Activated naive CD8-positive, alpha-beta T cell treated with anti-CD3 and anti-CD28 coated beads, Interleukin-2, amount 50 U/mL, for 24 hours (primary cell): ENCODE data around the gene TMEM212.
A peak's percentile ranks its signal among the peaks of the same experiment; 100 is the strongest.

Experiments
- ATAC-seq: fragments of 150-1000 bp; cut with Tn5 transposase; one replicate; pipeline ENCODE4 v1.10.0; 2021
- DNase-seq: peaks from one replicate; pipeline ENCODE4 v3.0.0; 2021
- H3K27ac Mint-ChIP-seq: one replicate; pipeline ENCODE4 v1.8.0; 2021; ENCODE audit warnings: mild to moderate bottlenecking, mixed read lengths
- H3K27me3 Mint-ChIP-seq: one replicate; pipeline ENCODE4 v1.8.0; 2021; ENCODE audit warnings: mixed read lengths
- H3K36me3 Mint-ChIP-seq: one replicate; pipeline ENCODE4 v1.8.0; 2021; ENCODE audit warnings: low read depth, mixed read lengths
- H3K4me1 Mint-ChIP-seq: one replicate; pipeline ENCODE4 v1.8.0; 2021; ENCODE audit warnings: mixed read lengths
- H3K4me3 Mint-ChIP-seq: one replicate; pipeline ENCODE4 v1.8.0; 2021; ENCODE audit warnings: mild to moderate bottlenecking, moderate library complexity, mixed read lengths
- H3K9me3 Mint-ChIP-seq: one replicate; pipeline ENCODE4 v1.8.0; 2021; ENCODE audit warnings: mixed read lengths

Gene TMEM212

GRCh38 chr3:171824116-171824515 lies 19.0 kb upstream of the TMEM212 start:
- Mint-ChIP-seq H3K27ac (no peak overlapping the region), H3K4me3 (no peak overlapping the region), H3K36me3 (no peaks in the 10 kb centered on the region), H3K9me3 (no peaks in the 10 kb centered on the region), H3K27me3 (peaks cover 26% of the 10 kb centered on the region), H3K4me1 (peaks cover 23% of the 10 kb centered on the region)
- DNase-seq (no peak), ATAC-seq (no peak)

GRCh38 chr3:171824824-171825221 lies 18.3 kb upstream of the TMEM212 start:
- peaks cover 23% of the 10 kb centered on the region for H3K4me1 Mint-ChIP-seq
- no peak for DNase-seq
- H3K27me3 Mint-ChIP-seq = peaks cover 30% of the 10 kb centered on the region

GRCh38 chr3:171825222-171825828 lies 17.8 kb upstream of the TMEM212 start:
- Mint-ChIP-seq H3K27ac (no peak overlapping the region), H3K36me3 (no peaks in the 10 kb centered on the region), H3K4me3 (no peak overlapping the region), H3K4me1 (peaks cover 23% of the 10 kb centered on the region), H3K27me3 (peaks cover 32% of the 10 kb centered on the region), H3K9me3 (no peaks in the 10 kb centered on the region)
- DNase-seq (no peak), ATAC-seq (no peak)

More at GRCh38 chr3:171824824-171825221, 18.3 kb upstream of the TMEM212 start:
- Mint-ChIP-seq H3K36me3 (no peaks in the 10 kb centered on the region), H3K9me3 (no peaks in the 10 kb centered on the region), H3K4me3 (no peak overlapping the region), H3K27ac (no peak overlapping the region)
- no peak for ATAC-seq

- Mint-ChIP-seq H3K4me1 (peaks cover 11% of the 10 kb centered on the region), H3K36me3 (no peaks in the 10 kb centered on the region), H3K9me3 (no peaks in the 10 kb centered on the region), H3K27ac (no peak overlapping the region), H3K4me3 (no peak overlapping the region), H3K27me3 (peaks cover 23% of the 10 kb centered on the region)
- DNase-seq (no peak), ATAC-seq (peak; percentile 10)
Measured at GRCh38 chr3:171827385-171827784, 15.8 kb upstream of the TMEM212 start.

- ATAC-seq (no peak), DNase-seq (no peak)
- Mint-ChIP-seq H3K4me3 (peak overlapping the region; percentile 2), H3K9me3 (no peaks in the 10 kb centered on the region), H3K36me3 (no peaks in the 10 kb centered on the region), H3K4me1 (peaks cover 11% of the 10 kb centered on the region), H3K27me3 (peaks cover 23% of the 10 kb centered on the region), H3K27ac (peak overlapping the region; percentile 1)
Measured at GRCh38 chr3:171827836-171828458, 15.2 kb upstream of the TMEM212 start.

GRCh38 chr3:171828902-171829770 lies 14.0 kb upstream of the TMEM212 start:
- ATAC-seq (no peak), DNase-seq (no peak)
- Mint-ChIP-seq H3K4me1 (peaks cover 11% of the 10 kb centered on the region), H3K9me3 (no peaks in the 10 kb centered on the region), H3K4me3 (no peak overlapping the region), H3K27ac (no peak overlapping the region), H3K27me3 (peaks cover 23% of the 10 kb centered on the region), H3K36me3 (no peaks in the 10 kb centered on the region)

GRCh38 chr3:171829841-171830517 lies 13.2 kb upstream of the TMEM212 start:
- no peaks in the 10 kb centered on the region for H3K9me3 Mint-ChIP-seq
- ATAC-seq = no peak
- DNase-seq = no peak

GRCh38 chr3:171830518-171830875 lies 12.7 kb upstream of the TMEM212 start:
- Mint-ChIP-seq H3K27ac (no peak overlapping the region), H3K36me3 (no peaks in the 10 kb centered on the region), H3K27me3 (peaks cover 20% of the 10 kb centered on the region), H3K4me1 (peaks cover 11% of the 10 kb centered on the region), H3K4me3 (no peak overlapping the region), H3K9me3 (no peaks in the 10 kb centered on the region)
- ATAC-seq (no peak), DNase-seq (no peak)

More at GRCh38 chr3:171829841-171830517, 13.2 kb upstream of the TMEM212 start:
- H3K27ac Mint-ChIP-seq = no peak overlapping the region
- H3K36me3 Mint-ChIP-seq = no peaks in the 10 kb centered on the region
- H3K27me3 Mint-ChIP-seq = peaks cover 22% of the 10 kb centered on the region
- peaks cover 11% of the 10 kb centered on the region for H3K4me1 Mint-ChIP-seq
- no peak overlapping the region for H3K4me3 Mint-ChIP-seq

- H3K27ac Mint-ChIP-seq = no peak overlapping the region
- no peaks in the 10 kb centered on the region for H3K36me3 Mint-ChIP-seq
- no peak for ATAC-seq
- H3K4me1 Mint-ChIP-seq = peaks cover 11% of the 10 kb centered on the region
- H3K27me3 Mint-ChIP-seq = peaks cover 21% of the 10 kb centered on the region
- no peaks in the 10 kb centered on the region for H3K9me3 Mint-ChIP-seq
- DNase-seq = no peak
- H3K4me3 Mint-ChIP-seq = no peak overlapping the region
Measured at GRCh38 chr3:171831936-171832335, 11.2 kb upstream of the TMEM212 start.

- DNase-seq = no peak
- no peaks in the 10 kb centered on the region for H3K9me3 Mint-ChIP-seq
- no peak for ATAC-seq
- H3K4me3 Mint-ChIP-seq = no peak overlapping the region
- H3K36me3 Mint-ChIP-seq = no peaks in the 10 kb centered on the region
- peaks cover 20% of the 10 kb centered on the region for H3K27me3 Mint-ChIP-seq
- peaks cover 2% of the 10 kb centered on the region for H3K4me1 Mint-ChIP-seq
- no peak overlapping the region for H3K27ac Mint-ChIP-seq
Measured at GRCh38 chr3:171832989-171833388, 10.2 kb upstream of the TMEM212 start.

- no peaks in the 10 kb centered on the region for H3K36me3 Mint-ChIP-seq
- no peak for DNase-seq
- ATAC-seq = no peak
Measured at GRCh38 chr3:171833789-171834460, 9.2 kb upstream of the TMEM212 start.

GRCh38 chr3:171834461-171834801 lies 8.7 kb upstream of the TMEM212 start:
- no peak overlapping the region for H3K4me3 Mint-ChIP-seq
- H3K36me3 Mint-ChIP-seq = no peaks in the 10 kb centered on the region
- H3K9me3 Mint-ChIP-seq = no peaks in the 10 kb centered on the region
- ATAC-seq (no peak), DNase-seq (no peak)
- no peaks in the 10 kb centered on the region for H3K4me1 Mint-ChIP-seq
- peaks cover 18% of the 10 kb centered on the region for H3K27me3 Mint-ChIP-seq
- no peak overlapping the region for H3K27ac Mint-ChIP-seq

More at GRCh38 chr3:171833789-171834460, 9.2 kb upstream of the TMEM212 start:
- H3K4me3 Mint-ChIP-seq = no peak overlapping the region
- H3K9me3 Mint-ChIP-seq = no peaks in the 10 kb centered on the region
- H3K27me3 Mint-ChIP-seq = peaks cover 21% of the 10 kb centered on the region
- H3K27ac Mint-ChIP-seq = no peak overlapping the region
- H3K4me1 Mint-ChIP-seq = no peaks in the 10 kb centered on the region

GRCh38 chr3:171835116-171835515 lies 8.0 kb upstream of the TMEM212 start:
- H3K9me3 Mint-ChIP-seq = no peaks in the 10 kb centered on the region
- no peak overlapping the region for H3K27ac Mint-ChIP-seq
- H3K4me1 Mint-ChIP-seq = no peaks in the 10 kb centered on the region
- H3K4me3 Mint-ChIP-seq = no peak overlapping the region
- H3K36me3 Mint-ChIP-seq = no peaks in the 10 kb centered on the region
- H3K27me3 Mint-ChIP-seq = peaks cover 13% of the 10 kb centered on the region
- DNase-seq (no peak), ATAC-seq (no peak)

GRCh38 chr3:171835613-171836012 lies 7.5 kb upstream of the TMEM212 start:
- Mint-ChIP-seq H3K27me3 (peaks cover 13% of the 10 kb centered on the region), H3K4me1 (no peaks in the 10 kb centered on the region), H3K4me3 (no peak overlapping the region), H3K36me3 (no peaks in the 10 kb centered on the region), H3K27ac (no peak overlapping the region), H3K9me3 (no peaks in the 10 kb centered on the region)
- no peak for DNase-seq
- ATAC-seq = no peak
